NCI-H510A treated with DMSO at 0.1 percent for 48 hours (cell line): Measurements from ENCODE around the gene TRDMT1.
"Not testable (repeated sequence)": the region's sequence is repeated elsewhere in the genome, so short reads cannot be mapped to it uniquely, and the experiment has no call there.

Source experiments
- DNase-seq: peaks from one replicate; lab custom pipeline; 2025; lab: John Stamatoyannopoulos, UW

The TRDMT1 gene

DNA sequence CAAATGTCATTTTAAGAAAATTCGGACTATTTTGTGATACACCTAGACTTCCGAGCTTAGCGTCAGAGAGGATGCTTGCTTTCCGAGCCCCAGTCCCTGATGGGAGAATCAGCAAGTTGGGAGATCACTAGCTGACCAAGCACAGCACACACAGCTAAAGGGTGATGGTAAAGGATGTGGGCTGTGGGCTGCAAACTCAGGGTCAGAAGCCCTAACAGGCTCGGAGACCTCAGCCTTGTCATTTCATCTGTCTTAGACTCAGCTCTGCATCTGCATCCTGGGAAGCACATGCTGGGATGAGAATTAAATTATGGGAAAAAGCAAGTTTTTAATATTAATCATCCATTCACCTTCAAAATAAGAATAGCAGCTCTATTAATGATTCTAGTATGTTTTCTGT is 75.1 kb downstream of the TRDMT1 start:
- DNase-seq = no peak

DNA sequence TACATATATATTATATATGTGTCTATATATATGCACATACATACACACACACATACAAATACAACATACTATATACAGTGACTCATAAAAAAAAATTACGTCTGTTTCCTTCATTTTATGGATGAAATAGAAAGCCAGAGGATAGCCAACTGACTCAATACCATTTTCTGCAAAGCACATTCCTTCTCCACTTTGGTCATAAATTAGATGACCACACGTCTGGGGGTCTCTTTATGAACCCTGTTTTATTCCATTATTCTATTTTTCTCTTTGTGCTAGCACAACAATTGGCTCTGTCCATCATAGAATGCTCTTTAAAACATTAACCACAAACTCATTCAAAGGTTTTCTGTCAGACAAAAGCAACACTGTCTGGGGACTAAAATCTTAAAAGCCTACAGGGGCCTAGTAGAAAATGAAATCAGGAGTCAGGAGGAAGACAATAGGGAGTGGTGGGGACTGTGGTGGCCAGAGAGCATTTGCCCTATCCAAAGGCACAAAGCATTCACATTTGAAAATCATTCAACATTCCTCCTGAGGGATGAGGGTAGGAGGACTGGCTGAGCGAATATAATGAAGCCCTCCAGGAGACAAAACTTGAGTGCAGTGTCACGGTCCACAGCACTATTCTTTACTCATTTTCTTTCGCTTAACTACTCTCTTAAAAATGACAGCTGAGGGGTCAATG is 76.1 kb downstream of the TRDMT1 start:
- DNase-seq = no peak

DNA sequence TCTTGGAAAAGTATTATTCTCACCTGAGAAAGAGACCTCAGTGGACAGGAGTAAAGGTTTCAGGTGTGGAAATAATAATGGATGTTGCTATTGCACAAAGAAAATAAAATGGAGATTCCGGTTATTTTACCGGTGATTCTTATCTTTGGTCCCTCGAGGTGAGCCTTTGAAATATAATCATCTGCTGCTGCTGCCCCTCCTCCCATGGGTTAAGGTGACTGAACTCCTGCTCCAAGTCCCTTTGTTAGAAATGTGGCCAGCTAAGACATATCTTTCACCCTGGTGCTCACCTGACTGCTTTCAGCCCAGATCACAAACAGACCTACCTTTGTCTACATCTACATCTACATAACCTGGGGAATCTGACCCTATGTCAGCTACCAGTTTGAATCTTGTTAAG is 77.5 kb downstream of the TRDMT1 start:
- DNase-seq = no peak

DNA sequence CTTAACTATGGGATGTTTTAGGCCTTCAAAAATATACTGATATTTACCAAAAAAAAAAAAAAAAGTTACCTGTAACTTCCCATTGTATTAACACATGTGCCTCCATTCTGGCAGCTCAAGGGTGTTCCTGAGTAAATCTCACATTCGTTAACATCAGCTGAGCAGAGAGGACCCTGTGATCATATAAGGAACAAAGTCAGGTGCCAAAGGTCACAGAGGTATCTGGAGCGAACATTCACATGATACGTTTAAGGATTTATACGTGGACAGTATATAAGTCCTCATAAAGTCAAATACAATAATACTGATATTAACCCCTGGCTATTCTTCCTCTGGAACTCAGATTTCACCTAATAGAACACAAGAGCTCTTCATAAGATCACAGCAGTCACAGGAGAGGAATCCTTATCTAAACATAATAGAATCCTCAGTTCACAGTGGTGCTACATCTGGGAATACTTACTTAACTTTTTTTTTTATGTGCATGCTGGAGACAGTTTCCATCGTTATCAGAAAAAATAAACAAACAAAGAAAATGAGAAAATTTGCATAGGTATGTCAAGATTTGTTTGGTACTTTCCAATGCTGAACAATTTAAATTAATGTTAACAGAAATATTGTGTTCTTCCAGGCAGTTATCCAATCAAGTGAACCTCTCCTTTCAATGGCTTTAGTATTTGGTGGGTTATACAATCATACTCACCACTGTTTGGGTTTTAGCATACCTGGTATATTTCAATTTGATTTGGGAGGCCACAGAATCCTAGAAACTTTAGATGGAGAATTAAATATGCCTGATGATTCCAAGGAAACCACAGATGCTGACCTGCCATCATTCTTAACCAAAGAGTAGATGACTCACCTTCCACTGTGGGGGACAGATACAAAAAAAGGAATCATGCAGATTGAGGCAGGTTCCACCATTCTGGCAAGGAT is 78.5 kb downstream of the TRDMT1 start:
- DNase-seq = no peak

DNA sequence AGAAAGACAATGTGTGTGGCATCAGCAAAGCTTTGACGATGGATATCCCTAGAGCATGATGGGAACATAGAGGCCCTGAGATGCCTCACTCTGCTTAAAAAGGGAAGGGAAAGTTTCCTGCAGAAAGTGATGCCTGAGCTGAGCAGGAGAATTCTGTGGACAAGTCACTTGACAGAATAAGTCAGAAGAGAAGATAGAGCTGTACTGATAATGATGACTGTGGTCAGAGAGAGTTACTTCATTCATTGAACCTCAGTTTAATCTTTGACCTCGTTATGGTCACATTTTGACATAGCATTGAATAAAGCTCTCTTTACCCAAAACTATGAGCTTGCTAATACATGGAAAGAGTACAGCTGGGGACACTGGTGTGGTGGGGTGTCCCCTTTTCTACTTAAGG is 79.4 kb downstream of the TRDMT1 start:
- DNase-seq = no peak

DNA sequence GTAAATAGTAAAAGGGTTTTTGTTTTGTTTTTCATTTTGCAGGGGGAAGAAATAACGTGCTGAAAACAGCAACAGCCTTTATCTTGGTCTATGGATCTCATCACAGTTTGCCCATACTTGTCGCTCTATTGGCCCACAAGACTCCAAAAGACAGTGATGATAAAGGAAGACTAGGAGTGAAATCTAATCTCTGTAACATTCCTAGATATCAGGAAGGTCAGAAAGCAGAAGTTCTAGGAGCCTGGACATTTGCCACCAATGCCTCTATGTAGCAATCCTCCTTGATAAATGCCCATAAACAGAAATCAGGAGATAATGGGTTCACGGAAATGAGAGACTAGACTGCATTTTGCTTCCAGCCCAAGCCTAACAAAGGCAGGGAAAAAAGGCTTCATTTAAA is 80.8 kb downstream of the TRDMT1 start:
- no peak for DNase-seq

DNA sequence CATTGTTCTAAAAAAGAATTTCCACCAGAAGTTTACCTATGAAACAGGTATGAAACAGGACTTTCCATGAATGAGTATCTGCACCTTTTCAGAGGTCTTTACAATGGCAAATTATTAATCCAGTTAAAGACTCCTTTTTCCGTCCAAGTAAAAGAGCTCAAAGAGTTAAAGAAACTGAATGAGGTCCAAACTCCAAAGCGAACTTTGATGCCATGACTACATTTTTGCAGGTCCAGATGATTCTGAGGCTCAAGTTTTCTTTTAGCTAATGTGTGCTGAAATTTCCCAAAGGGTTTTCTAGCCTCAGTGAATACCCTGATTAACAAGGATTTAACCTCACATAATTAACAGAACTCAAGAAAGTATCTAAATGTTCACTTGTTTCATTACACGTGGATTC is 81.6 kb downstream of the TRDMT1 start:
- no peak for DNase-seq

DNA sequence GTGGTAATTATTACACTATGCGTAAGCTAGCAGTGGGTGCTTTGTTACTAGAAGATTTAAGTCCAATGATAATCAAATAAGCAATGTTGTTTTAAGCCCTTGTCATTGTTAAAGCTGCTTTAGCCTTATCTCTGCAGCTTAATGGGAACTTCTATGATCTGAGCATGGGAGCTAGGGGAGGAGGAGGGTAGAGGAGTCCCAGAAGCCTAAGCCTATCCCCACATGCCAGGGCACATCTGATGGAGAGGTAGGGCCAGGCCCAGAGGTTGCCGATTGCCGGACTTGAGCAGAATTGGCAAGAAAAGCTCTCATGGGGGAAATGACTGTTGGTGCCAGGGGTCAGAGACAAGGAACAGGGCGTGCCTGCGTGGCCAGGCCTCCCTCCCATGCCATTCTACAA is 85.3 kb downstream of the TRDMT1 start:
- DNase-seq = no peak

DNA sequence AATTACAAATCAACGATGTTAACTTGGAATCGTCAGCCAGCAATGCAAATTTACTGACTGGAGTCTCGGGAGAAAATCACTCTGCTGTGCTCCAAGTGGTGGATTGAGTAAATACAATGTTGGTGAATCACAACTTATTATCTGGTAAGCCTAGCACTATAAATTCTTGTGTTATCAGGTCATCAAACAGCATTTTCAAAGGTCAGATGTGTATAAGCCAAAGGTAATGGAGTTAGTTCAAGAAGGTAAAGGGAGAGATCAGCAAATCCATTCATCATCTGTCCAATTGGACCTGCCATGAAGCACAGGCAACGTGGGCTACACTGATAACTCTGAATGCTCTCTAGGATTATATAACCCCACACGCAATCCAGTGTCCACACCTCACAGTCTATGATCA is 85.8 kb downstream of the TRDMT1 start:
- no peak for DNase-seq

DNA sequence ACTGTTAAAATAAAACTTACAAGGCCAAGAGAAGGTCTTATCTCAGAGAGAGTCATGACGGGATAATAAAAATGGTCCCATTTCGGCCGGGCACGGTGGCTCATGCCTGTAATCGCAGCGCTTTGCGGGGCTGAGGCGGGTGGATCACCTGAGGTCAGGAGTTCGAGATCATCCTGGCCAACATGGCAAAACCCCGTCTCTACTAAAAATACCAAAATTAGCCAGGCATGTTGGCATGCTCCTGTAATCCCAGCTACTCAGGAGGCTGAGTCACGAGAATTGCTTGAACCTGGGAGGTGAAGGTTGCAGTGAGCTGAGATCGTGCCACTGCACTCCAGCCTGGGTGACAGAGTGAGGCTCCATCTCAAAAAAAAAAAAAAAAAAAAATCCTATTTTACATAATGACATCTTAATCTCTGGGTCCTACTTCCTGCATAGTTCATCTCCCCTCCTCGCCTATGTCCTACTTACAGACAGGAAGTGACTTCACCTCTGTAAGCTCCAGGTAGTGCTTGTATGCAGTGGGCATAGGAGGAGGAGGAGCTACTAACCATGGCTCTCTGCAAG is 86.5 kb downstream of the TRDMT1 start:
- not testable (repeated sequence) for DNase-seq

DNA sequence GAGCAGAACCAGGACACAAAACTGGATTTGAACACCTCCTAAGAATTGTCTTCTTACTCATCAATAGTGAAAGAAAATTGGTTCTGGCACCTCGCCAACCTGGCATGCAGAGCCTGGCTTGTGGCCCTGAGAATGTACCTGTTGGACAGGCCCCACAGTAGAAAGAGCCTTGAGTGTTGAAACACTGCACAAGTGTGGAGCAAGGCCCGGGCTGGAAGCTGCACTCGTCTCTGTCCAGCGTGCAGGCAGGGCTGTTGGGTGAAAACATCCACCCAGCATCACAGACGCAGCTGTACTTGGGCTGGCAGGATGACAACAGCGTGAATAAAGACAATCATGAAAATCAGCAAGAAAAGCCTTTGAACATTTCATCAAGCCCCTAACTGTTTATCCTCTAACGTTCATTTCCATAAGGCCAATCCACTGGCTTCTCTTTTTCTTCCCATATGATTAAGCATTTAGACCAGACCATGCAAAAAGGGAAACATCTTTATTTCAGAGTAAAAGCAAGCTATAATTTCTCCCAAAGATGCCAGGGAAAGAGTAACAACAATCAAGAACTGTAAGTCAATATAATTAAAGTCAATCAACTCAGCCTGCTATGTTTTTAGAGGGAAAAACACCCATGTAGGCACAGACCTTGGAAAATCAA is 87.5 kb downstream of the TRDMT1 start:
- DNase-seq = no peak

DNA sequence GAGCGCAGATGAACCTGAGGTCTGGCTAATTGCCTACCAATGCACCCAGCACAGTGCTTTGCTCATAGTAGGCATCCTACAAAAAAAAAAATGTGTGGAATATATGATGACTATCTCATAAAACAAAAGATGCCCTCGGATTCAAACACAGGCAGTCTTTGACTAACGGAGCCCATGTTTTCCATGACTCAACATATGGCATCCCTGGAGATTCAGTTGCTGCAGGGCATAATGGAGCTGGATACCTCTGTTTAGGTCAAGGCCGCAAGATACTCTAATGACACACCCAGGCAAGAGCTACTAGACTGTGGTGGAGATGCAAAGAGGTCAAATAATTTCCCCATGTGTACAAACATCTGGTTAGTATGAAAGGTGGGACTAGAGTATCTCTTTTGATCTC is 88.1 kb downstream of the TRDMT1 start:
- no peak for DNase-seq

DNA sequence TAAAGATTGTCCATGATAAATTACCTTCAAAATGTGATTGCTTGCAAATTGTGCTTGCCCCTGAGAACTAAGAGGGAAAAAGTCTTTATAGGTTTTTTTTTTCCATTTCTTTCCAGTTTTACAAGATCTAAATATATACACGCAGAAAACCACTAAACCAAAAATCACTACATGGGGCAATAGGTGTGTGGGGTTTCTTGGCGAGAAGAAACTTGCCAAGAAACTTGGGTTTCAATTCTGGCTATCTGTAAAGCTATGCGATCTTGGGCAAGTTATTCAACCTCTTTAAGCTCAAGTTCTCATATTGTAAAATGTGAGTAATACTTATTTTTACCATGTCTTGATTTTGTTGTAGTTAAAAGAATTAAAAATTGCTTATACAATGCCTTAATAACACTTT is 88.9 kb downstream of the TRDMT1 start:
- no peak for DNase-seq

DNA sequence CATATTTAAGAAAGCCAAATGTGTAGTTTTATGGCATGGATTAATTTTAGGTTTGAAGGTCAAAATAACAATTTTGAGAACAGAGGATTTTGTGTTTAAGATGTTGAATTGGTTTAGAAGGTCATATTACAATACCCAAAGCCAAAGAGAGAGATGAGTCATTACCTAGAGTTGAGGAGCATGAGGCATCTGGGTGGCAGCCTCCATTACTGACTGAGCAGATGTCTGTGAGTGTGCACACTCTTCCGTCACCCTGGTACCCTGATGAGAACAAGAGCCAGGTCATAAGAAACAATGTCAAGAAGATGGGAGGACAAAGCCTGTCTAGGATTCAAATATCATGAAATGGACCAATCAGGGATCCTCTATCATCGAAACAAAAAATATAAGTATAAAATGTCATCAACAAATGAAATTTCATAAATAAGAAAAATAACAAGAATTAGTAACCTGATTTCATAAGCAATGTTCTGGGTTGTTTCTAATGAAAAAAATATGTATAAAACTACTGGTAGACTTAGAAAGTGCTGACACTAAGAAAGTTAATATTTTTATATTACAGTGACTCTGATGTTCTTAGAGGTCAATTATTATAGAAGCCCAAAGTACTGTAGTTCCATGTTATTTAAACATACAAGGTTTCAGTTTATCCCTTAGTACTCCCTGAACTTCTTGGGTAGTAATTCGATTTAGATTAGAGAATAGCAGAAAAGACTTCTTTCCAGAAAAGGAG is 91.8 kb downstream of the TRDMT1 start:
- no peak for DNase-seq

DNA sequence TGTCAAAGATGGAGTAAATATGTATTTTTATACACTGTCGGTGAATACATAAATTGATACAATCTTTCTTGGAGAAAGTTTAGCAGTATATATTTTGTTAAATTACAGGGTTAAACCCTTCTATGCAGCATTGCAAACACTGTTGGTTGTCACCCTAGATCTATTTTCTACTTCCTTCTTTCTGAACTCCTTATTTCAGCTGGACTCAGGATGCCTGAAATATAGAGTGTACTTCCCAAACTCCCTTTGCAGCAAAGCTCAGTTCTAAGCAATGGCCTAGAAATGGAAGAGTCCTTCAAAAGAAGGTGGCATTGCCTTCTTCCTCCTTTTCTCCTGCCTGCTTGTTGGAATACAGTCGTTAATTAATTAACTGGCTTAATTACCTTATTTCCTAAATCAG is 92.4 kb downstream of the TRDMT1 start:
- no peak for DNase-seq

DNA sequence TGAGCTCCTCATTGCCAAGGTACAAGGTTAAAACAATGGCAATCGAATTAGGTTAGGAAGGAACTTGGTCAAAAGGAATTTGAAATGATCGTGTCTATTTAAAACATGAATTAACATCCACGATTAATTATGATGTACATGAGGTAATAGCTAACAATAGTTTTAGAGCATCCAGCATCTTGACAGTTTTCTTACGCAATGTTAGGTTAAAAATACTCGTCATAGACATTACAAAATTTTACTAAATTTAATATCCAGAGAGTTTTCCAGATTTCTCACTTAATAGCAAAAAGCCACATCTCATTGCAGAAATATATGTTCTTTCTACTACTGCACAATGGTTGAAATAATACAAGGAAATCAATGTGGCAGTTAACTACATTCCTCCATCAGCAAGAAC is 94.5 kb downstream of the TRDMT1 start:
- DNase-seq = no peak

DNA sequence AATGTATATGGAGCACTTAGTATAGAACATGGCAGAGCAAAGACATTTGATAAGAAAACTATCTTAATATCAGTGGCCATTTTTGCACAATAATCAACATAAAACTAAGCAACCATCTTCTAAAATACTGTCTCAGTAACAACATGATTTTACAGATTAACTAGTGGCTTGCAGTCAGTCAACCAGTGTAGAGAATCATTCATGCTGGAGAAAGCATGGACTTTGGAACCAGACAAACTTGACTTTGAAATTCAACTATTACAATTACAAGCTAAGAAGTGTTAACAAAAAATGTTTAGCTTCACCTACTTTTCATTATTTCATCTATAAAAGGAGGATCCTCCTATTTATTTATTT is 99.6 kb downstream of the TRDMT1 start:
- no peak for DNase-seq

DNA sequence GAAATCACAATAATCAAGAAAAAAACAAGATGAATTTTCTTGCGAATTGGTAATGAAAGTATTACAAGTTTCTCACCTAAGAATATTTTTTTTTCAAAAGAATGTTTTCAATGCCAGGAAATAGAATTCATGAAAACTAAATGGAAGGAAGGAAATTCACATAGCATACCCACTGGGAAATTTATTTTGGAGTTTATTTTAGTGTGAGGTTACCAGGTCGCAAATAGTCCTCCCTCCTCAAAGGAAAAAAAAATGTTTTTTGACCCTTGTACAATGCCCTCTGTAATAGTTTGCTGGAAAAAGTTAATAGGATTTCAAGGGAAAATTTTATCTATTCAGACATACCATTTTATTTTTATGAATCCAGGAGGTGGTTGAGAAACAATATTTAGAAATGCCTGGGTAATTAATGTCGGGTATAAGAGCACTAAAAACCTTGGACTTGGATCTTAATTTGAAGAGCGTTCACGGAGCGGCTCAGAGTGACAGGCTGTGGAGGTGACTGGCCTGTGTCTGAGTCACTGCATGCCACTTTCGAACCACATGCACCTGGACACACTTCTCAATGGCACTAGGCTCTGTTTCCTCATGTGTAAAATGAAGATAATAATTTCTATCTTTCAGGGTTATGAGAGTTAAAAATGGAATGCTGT is 100.1 kb downstream of the TRDMT1 start:
- no peak for DNase-seq

DNA sequence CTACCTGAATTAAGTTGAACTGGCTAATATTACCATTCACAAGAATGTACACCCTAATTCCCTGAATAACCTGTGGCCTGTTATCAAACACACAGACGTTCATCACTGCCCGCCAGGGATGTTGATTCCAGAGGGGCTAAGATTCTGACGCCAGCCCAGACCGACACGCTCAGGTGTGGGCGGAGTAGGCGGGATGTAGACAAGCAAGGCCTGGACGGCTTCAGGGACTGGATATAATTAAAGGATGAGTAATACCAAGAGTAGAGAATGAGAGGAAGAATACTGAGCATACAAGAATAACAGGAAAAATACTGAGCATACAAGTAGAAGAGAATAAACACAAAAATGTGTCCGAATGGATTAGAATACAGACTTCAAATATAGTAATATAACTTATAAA is 100.9 kb downstream of the TRDMT1 start:
- no peak for DNase-seq

DNA sequence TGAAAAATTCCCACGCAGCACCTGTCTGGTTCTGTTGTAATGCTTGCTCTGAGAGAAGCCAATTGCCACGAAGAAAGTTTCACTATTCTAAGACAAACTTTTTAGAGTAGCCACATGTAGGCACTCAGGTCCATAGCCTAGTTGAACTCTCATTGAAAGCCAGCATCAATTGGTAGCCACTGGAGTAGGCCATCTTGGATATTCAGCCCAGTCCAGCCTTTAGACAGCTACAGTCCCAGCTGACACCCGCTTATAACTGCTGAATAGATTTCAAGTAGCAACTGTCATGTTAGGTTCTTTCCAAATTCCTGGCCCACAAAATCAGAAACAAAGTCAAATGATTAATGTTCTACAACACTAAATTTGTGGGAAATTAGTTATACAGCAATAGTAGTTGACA is 103.5 kb downstream of the TRDMT1 start:
- no peak for DNase-seq
